ENCODE data around the gene GOLGA2.

DNA sequence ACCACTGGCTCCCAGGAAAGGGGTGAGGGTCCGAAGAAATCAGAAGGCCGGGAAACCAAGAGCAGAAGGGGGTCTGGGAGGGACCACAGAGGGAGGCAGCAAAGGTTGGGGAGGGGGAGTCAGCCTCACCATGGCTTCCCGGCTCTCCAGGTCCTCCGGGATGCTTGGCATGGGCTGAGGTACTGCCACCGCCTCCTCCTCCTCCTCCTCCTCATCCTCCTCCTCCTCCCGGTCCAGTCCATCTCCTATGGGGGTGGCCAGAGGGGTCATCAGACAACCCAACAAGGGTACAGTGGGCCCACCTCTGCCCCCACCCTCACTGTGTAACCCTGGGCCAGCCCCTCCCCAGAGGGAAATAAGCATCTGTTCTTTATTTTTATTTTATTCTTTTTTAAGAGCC is 17.5 kb downstream of the GOLGA2 start:
- TF ChIP-seq, protein P1, sequence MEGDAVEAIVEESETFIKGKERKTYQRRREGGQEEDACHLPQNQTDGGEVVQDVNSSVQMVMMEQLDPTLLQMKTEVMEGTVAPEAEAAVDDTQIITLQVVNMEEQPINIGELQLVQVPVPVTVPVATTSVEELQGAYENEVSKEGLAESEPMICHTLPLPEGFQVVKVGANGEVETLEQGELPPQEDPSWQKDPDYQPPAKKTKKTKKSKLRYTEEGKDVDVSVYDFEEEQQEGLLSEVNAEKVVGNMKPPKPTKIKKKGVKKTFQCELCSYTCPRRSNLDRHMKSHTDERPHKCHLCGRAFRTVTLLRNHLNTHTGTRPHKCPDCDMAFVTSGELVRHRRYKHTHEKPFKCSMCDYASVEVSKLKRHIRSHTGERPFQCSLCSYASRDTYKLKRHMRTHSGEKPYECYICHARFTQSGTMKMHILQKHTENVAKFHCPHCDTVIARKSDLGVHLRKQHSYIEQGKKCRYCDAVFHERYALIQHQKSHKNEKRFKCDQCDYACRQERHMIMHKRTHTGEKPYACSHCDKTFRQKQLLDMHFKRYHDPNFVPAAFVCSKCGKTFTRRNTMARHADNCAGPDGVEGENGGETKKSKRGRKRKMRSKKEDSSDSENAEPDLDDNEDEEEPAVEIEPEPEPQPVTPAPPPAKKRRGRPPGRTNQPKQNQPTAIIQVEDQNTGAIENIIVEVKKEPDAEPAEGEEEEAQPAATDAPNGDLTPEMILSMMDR (CRISPR knock-in tag; IDR thresholded peaks at IDR 0.05): no peak
- TF ChIP-seq CREM (IDR thresholded peaks at IDR 0.05) (no peak), CREM (CRISPR knock-in tag; IDR thresholded peaks at IDR 0.05) (no peak), ZBTB7A (CRISPR knock-in tag; IDR thresholded peaks at IDR 0.05) (no peak), TGIF2 (CRISPR knock-in tag; IDR thresholded peaks at IDR 0.05) (no peak), SP4 (CRISPR knock-in tag; IDR thresholded peaks at IDR 0.05) (no peak)

Data from HepG2 (cell line).